ENCODE measurements around the gene C19orf47.

The C19orf47 gene

GRCh38 chr19:40381321-40381720 is 33.1 kb upstream of the C19orf47 start:
- H3K9me2 ChIP-seq (replicated peaks; ENCODE audit: insufficient read depth, low read length), result no peaks in the 10 kb centered on the region
- H2AFZ ChIP-seq (ENCODE audit: low read depth, low read length, severe bottlenecking), result no peak overlapping the region
- H3K27me3 ChIP-seq (ENCODE audit: low read length), result no peaks in the 10 kb centered on the region
- H3K79me2 ChIP-seq (ENCODE audit: insufficient read depth, low read length), result no peaks in the 10 kb centered on the region
- H3K4me3 ChIP-seq (ENCODE audit: insufficient read depth, low read length, poor library complexity, severe bottlenecking), result no peak overlapping the region
- H3K27ac ChIP-seq (ENCODE audit: low read depth, low read length), result no peak overlapping the region
- no peak overlapping the region for H3K9ac ChIP-seq (ENCODE audit: low read length)
- TF ChIP-seq CTCF (IDR thresholded peaks at IDR 0.05; ENCODE audit: insufficient read depth, low read length, poor library complexity, severe bottlenecking) (no peak), EZH2phosphoT487 (conservative IDR thresholded peaks at IDR 0.05; ENCODE audit: low read length) (no peak)
- H4K20me1 ChIP-seq (ENCODE audit: low read depth, low read length), result no peaks in the 10 kb centered on the region
- no peak overlapping the region for H3K4me2 ChIP-seq (ENCODE audit: low read depth, low read length, poor library complexity, severe bottlenecking)
- H3F3A ChIP-seq (ENCODE audit: insufficient read depth), result no peaks in the 10 kb centered on the region
- H3K36me3 ChIP-seq (ENCODE audit: low read length), result no peaks in the 10 kb centered on the region
- no peaks in the 10 kb centered on the region for H3K9me3 ChIP-seq (ENCODE audit: insufficient read depth, low read length)

- H3F3A ChIP-seq (ENCODE audit: insufficient read depth), result no peaks in the 10 kb centered on the region
- no peaks in the 10 kb centered on the region for H3K79me2 ChIP-seq (ENCODE audit: insufficient read depth, low read length)
- H2AFZ ChIP-seq (ENCODE audit: low read depth, low read length, severe bottlenecking), result no peak overlapping the region
- TF ChIP-seq CTCF (IDR thresholded peaks at IDR 0.05; ENCODE audit: insufficient read depth, low read length, poor library complexity, severe bottlenecking), result no peak
- no peak for TF ChIP-seq EZH2phosphoT487 (conservative IDR thresholded peaks at IDR 0.05; ENCODE audit: low read length)
- H3K27me3 ChIP-seq (ENCODE audit: low read length), result no peaks in the 10 kb centered on the region
- H3K36me3 ChIP-seq (ENCODE audit: low read length), result no peaks in the 10 kb centered on the region
- H4K20me1 ChIP-seq (ENCODE audit: low read depth, low read length), result no peaks in the 10 kb centered on the region
- no peaks in the 10 kb centered on the region for H3K9me2 ChIP-seq (replicated peaks; ENCODE audit: insufficient read depth, low read length)
- no peaks in the 10 kb centered on the region for H3K9me3 ChIP-seq (ENCODE audit: insufficient read depth, low read length)
- H3K9ac ChIP-seq (ENCODE audit: low read length), result no peak overlapping the region
- no peak overlapping the region for H3K4me2 ChIP-seq (ENCODE audit: low read depth, low read length, poor library complexity, severe bottlenecking)
- no peak overlapping the region for H3K4me3 ChIP-seq (ENCODE audit: insufficient read depth, low read length, poor library complexity, severe bottlenecking)
- H3K27ac ChIP-seq (ENCODE audit: low read depth, low read length), result no peak overlapping the region
These were observed 32.2 kb upstream of the C19orf47 start for GRCh38 chr19:40380199-40381037.

- Histone ChIP-seq H3K36me3 (ENCODE audit: low read length) (no peaks in the 10 kb centered on the region), H3K27me3 (ENCODE audit: low read length) (no peaks in the 10 kb centered on the region), H3K79me2 (ENCODE audit: insufficient read depth, low read length) (no peaks in the 10 kb centered on the region), H2AFZ (ENCODE audit: low read depth, low read length, severe bottlenecking) (no peak overlapping the region), H3K4me2 (ENCODE audit: low read depth, low read length, poor library complexity, severe bottlenecking) (no peak overlapping the region), H3F3A (ENCODE audit: insufficient read depth) (no peaks in the 10 kb centered on the region), H3K4me3 (ENCODE audit: insufficient read depth, low read length, poor library complexity, severe bottlenecking) (no peak overlapping the region), H3K9me2 (replicated peaks; ENCODE audit: insufficient read depth, low read length) (no peaks in the 10 kb centered on the region), H3K27ac (ENCODE audit: low read depth, low read length) (no peak overlapping the region), H4K20me1 (ENCODE audit: low read depth, low read length) (no peaks in the 10 kb centered on the region), H3K9me3 (ENCODE audit: insufficient read depth, low read length) (no peaks in the 10 kb centered on the region), H3K9ac (ENCODE audit: low read length) (no peak overlapping the region)
- TF ChIP-seq CTCF (IDR thresholded peaks at IDR 0.05; ENCODE audit: insufficient read depth, low read length, poor library complexity, severe bottlenecking) (no peak), EZH2phosphoT487 (conservative IDR thresholded peaks at IDR 0.05; ENCODE audit: low read length) (no peak)
These were observed 31.4 kb upstream of the C19orf47 start for GRCh38 chr19:40379446-40380198.

Data from SU-DHL-6 (cell line).